Measurements from ENCODE around the gene PLEKHN1. TPM values are rescaled to one million over a fixed set of nuclear protein-coding genes. Genes with fewer than 3 reads are reported as not detected.
"Not testable (repeated sequence)": the region's sequence is repeated elsewhere in the genome, so short reads cannot be mapped to it uniquely, and the experiment has no call there.

PLEKHN1 gene
- total RNA-seq, 1 experiment from 2014 or later, result 7.9 TPM

- no peak overlapping the region for H3K27ac Mint-ChIP-seq (ENCODE audit: low read depth, unreplicated experiment)
- intact Hi-C loops (cut with micrococcal nuclease), result loop anchor here (5.0 kb wide), 1 partner anchor 42 kb away; no protein-coding TSS in a partner anchor
- no peaks in the 10 kb centered on the region for H3K9me3 Mint-ChIP-seq (ENCODE audit: unreplicated experiment)
- POLR2A ChIA-PET, result interaction anchor here (0.6 to 1.3 kb wide), 3 partner anchors 14 to 27 kb away, joined by 3 read pairs; partner anchors contain the start of genes NOC2L and PLEKHN1
- TSS peak; percentile 85 for BruUV-seq (replicated peaks)
- DNase-seq (ENCODE audit: unreplicated experiment), result no peak
- no peak overlapping the region for H3K4me3 Mint-ChIP-seq (ENCODE audit: unreplicated experiment)
- no peak for TF ChIP-seq CTCF (IDR thresholded peaks at IDR 0.05; ENCODE audit: unreplicated experiment)
- H3K27me3 Mint-ChIP-seq (ENCODE audit: insufficient read depth, unreplicated experiment), result no peaks in the 10 kb centered on the region
- H3K36me3 Mint-ChIP-seq (ENCODE audit: insufficient read depth, unreplicated experiment), result peaks cover 21% of the 10 kb centered on the region
- CTCF ChIA-PET, result interaction anchor here (1.1 kb wide), 1 partner anchor 40 kb away, joined by 3 read pairs; no protein-coding TSS in a partner anchor
- no peaks in the 10 kb centered on the region for H3K4me1 Mint-ChIP-seq (ENCODE audit: insufficient read depth, unreplicated experiment)
These were observed 21.6 kb upstream of the PLEKHN1 start for GRCh38 chr1:944341-945325.

- Mint-ChIP-seq H3K4me3 (ENCODE audit: unreplicated experiment) (no peak overlapping the region), H3K27ac (ENCODE audit: low read depth, unreplicated experiment) (no peak overlapping the region), H3K9me3 (ENCODE audit: unreplicated experiment) (no peaks in the 10 kb centered on the region), H3K36me3 (ENCODE audit: insufficient read depth, unreplicated experiment) (peaks cover 32% of the 10 kb centered on the region), H3K4me1 (ENCODE audit: insufficient read depth, unreplicated experiment) (no peaks in the 10 kb centered on the region), H3K27me3 (ENCODE audit: insufficient read depth, unreplicated experiment) (no peaks in the 10 kb centered on the region)
- POLR2A ChIA-PET, result interaction anchor here (0.6 kb wide), 1 partner anchor 13 kb away, joined by 3 read pairs; no protein-coding TSS in a partner anchor
- no peak for TF ChIP-seq CTCF (IDR thresholded peaks at IDR 0.05; ENCODE audit: unreplicated experiment)
- DNase-seq (ENCODE audit: unreplicated experiment), result no peak
- CTCF ChIA-PET, result no interaction called here
- no TSS peak for BruUV-seq (replicated peaks)
- intact Hi-C loops (cut with micrococcal nuclease), result no loop called here
These were observed 20.4 kb upstream of the PLEKHN1 start for GRCh38 chr1:945688-946556.

GRCh38 chr1:946811-947210 lies 19.5 kb upstream of the PLEKHN1 start:
- H3K27ac Mint-ChIP-seq (ENCODE audit: low read depth, unreplicated experiment); BruUV-seq (replicated peaks); intact Hi-C loops (cut with micrococcal nuclease); DNase-seq (ENCODE audit: unreplicated experiment); H3K27me3 Mint-ChIP-seq (ENCODE audit: insufficient read depth, unreplicated experiment); H3K9me3 Mint-ChIP-seq (ENCODE audit: unreplicated experiment); H3K4me1 Mint-ChIP-seq (ENCODE audit: insufficient read depth, unreplicated experiment); CTCF ChIA-PET; H3K4me3 Mint-ChIP-seq (ENCODE audit: unreplicated experiment): not testable (repeated sequence)
- peaks cover 39% of the 10 kb centered on the region for H3K36me3 Mint-ChIP-seq (ENCODE audit: insufficient read depth, unreplicated experiment)
- POLR2A ChIA-PET, result interaction anchor here (0.6 kb wide), 1 partner anchor 12 kb away, joined by 3 read pairs; no protein-coding TSS in a partner anchor

- Mint-ChIP-seq H3K4me3 (ENCODE audit: unreplicated experiment) (no peak overlapping the region), H3K27ac (ENCODE audit: low read depth, unreplicated experiment) (no peak overlapping the region), H3K4me1 (ENCODE audit: insufficient read depth, unreplicated experiment) (no peaks in the 10 kb centered on the region), H3K9me3 (ENCODE audit: unreplicated experiment) (no peaks in the 10 kb centered on the region), H3K36me3 (ENCODE audit: insufficient read depth, unreplicated experiment) (peaks cover 51% of the 10 kb centered on the region), H3K27me3 (ENCODE audit: insufficient read depth, unreplicated experiment) (no peaks in the 10 kb centered on the region)
- BruUV-seq (replicated peaks), result no TSS peak
- TF ChIP-seq CTCF (IDR thresholded peaks at IDR 0.05; ENCODE audit: unreplicated experiment), result no peak
- CTCF ChIA-PET, result no interaction called here
- DNase-seq (ENCODE audit: unreplicated experiment), result no peak
- POLR2A ChIA-PET, result no interaction called here
- intact Hi-C loops (cut with micrococcal nuclease), result no loop called here
These were observed 18.3 kb upstream of the PLEKHN1 start for GRCh38 chr1:947958-948357.
